HPDE6-E6E7 (cell line): Measurements from ENCODE around the gene NPIPA1.
"Not testable (repeated sequence)": the region's sequence is repeated elsewhere in the genome, so short reads cannot be mapped to it uniquely, and the experiment has no call there.

Source experiments
- DNase-seq: peaks from one replicate; pipeline ENCODE4 v3.0.0; 2011; ENCODE audit warnings: missing footprints; ENCODE audit errors: extremely low spot score

The NPIPA1 gene

DNA sequence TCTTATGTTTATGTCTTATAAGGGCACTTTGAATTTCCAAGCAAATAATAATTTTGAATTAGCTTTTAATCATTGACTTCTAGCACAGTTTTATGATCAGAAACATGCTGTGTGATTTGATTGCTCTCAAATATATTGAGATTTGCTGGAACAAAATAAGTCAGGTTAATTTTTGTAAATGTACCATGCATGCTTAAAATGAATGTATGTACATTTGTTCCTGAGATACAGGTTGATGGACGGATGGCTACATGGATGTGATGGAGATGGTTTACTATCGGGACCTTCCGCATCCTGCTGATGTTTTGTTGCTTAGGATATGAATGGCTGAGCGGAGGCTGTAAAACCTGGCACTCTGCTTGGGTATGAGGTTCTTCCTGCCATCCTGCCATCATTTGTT lies at the start of gene NPIPA1:
TSS of gene NPIPA1 (plus strand) at position 301 of the 400 bp plus-strand sequence. CDS start at position 301, 0 bp downstream.
- not testable (repeated sequence) for DNase-seq

DNA sequence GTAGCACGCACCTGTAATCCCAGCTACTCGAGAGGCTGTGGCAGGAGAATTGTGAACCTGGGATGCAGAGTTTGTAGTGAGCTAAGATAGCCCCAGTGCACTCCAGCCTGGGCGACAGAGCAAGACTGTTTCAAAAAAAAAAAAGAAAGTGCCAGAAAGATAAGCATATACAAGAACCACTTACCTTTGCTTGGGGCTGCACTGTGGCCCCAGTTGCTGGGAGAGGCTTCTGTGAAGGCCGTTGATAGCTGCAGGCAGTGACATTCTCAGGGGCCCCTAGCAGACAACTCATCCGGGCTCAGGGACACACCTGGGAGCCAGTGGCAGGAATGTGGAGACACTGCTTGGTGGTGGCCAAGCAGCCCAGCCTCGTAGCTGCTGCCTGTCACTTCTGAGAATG lies 45.1 kb upstream of the NPIPA1 start:
- DNase-seq = not testable (repeated sequence)

DNA sequence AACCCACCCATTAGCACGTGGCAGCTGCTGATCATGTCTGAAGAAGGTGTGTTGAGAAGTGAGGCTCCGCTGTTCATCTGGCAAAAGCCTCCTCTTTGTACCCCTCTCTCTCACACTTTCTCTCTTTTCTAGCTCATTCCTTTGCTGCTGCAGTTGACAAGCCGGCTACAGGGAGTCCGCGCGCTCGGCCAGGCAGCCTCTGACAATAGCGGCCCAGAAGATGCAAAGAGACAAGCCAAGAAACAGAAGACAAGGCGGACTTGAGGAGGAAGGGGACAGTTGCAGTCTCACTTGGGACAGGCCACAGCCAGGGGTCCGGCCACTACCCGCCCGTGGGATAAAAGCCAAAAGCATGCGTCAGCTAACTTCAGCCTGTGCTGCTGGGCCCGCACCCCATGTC lies 41.9 kb upstream of the NPIPA1 start:
- not testable (repeated sequence) for DNase-seq

DNA sequence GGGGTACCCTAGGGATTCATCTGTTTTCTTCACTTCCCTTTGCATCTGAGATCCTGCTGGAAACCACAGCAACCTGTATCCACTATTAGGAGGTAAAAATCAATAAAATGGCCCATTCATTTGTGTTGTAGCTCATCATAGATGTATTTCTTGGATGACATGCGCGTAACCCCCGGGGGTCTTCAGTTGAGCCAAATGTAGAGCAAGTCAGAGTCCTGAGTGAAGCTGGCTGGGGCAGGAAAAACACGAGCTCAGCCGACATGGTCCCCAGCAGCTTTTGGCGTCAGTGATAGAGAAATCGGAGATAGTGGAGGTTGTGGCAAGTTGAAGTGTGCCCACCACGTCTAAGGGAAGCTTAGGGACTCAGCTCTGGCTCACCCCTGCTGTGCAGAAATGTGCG lies 41.2 kb upstream of the NPIPA1 start:
- not testable (repeated sequence) for DNase-seq

DNA sequence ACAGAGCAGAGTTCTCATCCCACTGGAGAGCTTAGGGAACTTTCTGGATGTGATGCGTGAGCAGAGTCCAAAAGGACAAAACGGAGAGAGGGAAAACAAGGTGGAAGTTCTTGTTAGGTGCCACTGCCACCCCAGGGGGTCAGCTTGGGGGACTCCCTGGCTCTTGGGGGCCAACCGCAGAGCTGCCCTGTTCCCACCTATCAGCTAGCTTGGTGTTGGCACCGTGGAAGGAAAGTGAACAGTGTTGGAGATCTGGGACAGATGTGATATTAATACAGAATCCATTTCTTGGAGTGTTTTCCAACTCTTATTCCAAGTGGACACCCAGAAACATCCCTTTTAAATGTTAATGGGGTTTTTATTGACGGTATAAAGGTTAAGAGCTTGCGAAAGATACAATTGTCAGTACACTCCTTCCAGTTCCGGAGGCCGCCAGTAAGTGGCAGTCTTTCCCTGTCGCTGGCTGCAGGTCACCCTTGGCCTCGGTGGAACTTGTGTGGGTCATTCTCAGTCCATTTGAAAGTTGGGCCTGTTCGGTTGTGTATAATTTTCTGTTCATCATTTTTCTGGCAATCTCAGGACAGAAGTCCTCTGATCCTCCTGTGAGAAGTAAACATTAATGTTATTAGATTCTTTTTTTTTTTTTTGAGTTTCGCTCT lies 40.1 kb upstream of the NPIPA1 start:
- not testable (repeated sequence) for DNase-seq

DNA sequence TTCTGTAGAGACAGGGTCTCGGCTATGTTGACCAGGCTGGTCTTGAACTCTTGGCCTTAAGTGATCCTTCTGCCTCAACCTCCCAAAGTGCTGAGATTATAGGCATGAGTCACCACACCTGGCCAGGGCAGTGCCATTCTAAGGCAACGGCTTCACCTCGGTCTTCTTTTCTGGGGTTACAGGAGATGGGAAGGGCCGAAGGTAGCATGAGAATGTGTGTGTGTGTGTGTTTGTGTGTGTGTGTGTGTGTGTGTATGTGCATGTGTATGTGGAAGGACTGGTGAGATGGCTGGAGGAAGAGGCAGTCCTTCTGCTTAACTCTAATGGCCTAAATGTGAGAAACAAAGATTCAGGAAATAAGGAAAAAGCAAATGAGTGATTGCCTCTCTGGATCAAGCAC lies 39.1 kb upstream of the NPIPA1 start:
- not testable (repeated sequence) for DNase-seq

DNA sequence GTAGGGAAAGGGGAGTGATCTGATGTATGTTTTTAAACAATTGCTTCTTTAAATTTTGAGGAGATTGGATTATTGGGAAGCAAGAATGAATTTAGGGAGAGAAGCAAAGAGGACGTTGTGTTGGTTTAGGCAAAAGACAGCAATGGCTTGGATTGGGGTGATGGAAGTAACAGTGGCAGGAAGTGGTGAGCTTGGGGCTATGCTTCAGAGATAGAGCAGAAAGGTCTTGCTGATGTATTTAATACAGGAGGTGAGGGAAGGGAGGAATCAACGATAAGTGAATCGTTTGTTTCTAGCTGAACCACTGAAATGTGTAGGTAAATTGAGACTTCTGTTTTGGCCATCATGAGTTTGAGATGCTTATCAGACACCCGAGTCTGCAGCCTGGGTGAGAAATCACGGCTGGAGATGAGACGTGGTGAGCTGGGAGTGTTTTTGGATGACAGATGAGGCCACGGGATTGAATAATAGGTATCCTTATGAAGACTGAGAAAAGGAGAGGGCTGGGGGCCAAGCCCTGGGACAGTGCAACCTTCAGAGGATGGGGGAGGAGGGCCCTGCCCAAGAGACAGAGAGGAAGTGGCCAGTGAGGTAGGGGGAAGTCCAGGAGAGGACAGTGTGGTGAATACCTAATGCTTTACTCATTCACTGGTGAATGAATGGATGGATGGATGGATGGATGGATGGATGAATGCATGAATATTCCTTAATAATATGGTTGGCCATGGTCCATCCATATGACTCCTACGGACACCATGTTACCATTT lies 33.9 kb upstream of the NPIPA1 start:
- not testable (repeated sequence) for DNase-seq

DNA sequence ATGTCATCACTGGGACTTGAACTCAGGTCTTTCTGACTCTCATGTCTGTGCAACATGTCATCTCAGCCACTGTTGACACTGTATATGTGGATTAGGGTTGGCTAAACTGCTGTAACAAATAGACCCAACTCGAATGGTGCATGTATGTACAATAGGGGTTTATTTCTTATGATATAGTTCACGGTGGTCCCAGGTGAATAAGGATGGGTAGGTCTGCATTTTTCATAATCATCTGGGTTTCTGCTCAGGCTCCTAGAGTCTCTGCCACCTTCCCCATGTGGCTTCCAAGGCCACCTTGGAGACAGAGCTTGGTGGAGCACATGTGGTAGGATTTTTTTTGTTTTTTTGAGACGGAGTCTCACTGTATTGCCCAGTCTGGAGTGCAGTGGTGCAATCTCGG lies 27.5 kb upstream of the NPIPA1 start:
- DNase-seq = not testable (repeated sequence)

DNA sequence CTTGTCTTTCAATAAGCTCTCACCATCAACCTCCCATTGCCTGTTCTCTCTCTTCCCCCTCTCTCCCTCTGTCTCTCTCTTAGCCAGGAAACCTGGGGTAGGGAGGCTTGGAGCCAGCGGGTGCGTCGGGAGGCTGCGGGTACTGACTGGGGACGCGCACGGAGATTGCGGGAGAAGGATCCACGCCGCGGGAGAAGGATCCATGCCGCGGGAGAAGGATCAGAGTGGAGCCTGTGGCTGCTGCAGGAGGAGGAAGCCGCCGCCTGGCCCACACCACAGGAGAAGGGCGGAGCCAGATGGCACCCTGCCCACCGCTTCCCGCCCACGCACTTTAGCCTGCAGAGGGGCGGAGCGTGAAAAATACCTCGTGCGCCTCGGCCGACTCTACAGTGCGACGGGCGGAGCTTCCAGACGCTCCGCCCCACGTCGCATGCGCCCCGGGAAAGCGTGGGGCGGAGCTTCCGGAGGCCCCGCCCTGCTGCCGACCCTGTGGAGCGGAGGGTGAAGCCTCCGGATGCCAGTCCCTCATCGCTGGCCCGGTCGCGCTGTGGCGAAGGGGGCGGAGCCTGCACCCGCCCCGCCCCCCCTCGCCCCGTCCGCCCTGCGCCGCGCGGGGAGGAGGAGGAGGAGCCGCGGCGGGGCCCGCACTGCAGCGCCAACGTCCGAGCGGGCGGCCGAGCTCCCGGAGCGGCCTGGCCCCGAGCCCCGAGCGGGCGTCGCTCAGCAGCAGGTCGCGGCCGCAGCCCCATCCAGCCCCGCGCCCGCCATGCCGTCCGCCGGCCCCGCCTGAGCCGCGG lies 26.2 kb upstream of the NPIPA1 start:
- DNase-seq = not testable (repeated sequence)

DNA sequence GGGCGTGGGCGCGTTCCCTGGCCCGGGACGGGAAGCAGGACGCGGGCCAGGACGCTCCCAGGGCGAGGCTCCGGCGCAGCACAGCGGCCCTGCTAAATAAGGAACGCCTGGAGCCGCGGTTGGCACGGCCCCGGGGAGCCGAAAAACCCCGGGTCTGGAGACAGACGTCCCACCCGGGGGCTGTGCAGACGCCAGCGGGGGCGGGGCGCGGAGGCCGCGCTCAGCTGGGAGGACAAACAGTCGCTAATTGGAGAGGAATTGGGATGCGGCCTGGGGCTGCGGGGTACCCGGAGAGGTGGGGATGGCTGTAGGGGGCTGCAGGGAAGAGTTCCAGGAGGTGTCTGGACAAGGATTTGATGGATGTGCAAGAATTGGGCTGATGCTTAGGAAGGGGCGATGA lies 25.3 kb upstream of the NPIPA1 start:
- not testable (repeated sequence) for DNase-seq

DNA sequence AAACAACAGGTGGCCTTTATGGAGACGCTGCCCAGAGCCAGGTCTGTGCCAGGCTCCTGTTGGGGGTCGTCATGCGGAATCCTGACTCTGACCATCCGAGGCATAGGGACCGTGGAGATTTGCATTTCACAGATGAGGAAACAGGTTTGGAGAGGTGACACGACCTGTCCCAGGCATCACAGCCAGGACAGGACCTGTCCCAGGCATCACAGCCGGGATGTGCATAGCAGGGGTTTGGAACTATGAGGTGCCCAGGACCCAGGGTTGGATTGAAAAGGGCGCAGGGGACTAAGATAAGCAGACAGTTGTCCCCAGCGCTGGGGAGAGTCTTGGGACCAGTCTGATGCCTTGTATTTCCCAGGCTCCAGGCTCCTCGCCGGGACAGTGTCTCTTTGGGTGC lies 24.7 kb upstream of the NPIPA1 start:
- not testable (repeated sequence) for DNase-seq

DNA sequence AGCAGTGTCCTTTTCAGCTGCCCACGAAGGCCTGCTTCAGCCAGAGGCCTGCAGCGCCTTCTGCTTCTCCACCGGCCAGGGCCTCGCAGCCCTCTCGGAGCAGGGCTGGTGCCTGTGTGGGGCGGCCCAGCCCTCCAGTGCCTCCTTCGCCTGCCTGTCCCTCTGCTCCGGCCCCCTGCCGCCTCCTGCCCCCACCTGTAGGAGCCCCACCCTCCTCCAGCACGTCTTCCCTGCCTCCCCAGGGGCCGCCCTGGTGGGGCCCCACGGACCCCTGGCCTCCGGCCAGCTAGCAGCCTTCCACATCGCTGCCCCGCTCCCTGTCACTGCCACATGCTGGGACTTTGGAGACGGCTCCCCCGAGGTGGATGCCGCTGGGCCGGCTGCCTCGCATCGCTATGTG lies 18.7 kb upstream of the NPIPA1 start:
- not testable (repeated sequence) for DNase-seq

DNA sequence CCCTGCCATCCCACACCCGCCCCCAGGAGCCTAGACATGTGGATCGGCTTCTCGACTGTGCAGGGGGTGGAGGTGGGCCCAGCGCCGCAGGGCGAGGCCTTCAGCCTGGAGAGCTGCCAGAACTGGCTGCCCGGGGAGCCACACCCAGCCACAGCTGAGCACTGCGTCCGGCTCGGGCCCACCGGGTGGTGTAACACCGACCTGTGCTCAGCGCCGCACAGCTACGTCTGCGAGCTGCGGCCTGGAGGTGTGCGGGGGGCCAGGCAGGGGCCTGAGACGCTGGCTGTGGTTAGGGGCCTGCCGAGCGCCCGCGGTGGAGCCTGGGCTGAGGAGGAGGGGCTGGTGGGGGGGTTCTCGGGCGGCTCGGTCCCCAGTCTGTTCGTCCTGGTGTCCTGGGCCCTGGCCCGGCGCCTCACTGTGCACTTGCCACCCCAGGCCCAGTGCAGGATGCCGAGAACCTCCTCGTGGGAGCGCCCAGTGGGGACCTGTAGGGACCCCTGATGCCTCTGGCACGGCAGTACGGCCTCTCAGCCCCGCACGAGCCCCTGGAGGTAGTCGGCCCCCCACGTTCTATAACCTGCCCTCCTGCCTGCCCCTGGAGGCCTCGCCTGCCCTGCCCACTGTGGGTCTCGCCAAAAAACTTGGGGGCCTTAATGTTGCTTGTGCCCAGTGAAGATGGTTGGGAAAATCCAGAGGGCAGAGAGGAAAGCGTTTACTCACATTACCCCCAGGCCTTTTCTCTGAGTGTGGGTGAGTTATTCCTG lies 17.2 kb upstream of the NPIPA1 start:
- not testable (repeated sequence) for DNase-seq

DNA sequence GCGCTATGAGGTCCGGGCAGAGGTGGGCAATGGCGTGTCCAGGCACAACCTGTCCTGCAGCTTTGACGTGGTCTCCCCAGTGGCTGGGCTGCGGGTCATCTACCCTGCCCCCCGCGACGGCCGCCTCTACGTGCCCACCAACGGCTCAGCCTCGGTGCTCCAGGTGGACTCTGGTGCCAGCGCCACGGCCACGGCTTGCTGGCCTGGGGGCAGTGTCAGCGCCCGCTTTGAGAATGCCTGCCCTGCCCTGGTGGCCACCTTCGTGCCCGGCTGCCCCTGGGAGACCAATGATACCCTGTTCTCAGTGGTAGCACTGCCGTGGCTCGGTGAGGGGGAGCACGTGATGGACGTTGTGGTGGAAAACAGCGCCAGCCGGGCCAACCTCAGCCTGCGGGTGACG lies 15.0 kb upstream of the NPIPA1 start:
- not testable (repeated sequence) for DNase-seq

DNA sequence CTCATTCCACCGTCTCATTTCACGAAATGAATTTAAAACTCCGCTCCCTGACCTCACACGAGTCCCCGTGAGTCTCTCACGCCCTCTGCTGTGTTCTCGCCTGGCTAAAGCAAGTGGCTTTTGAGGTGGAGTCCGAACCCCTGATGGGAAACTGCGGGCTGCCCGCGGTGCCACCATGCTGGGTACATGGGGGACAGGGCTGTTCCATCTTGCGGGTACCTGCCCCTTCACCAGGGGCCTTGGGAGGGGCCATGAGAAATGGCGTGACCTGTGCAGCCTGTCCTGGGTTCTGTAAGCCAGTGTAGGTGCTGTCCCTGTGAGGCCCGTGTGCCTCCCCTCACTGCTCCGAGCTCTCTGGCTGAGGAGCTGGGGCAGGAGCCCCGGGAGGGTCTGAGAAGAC lies 14.3 kb upstream of the NPIPA1 start:
- not testable (repeated sequence) for DNase-seq

DNA sequence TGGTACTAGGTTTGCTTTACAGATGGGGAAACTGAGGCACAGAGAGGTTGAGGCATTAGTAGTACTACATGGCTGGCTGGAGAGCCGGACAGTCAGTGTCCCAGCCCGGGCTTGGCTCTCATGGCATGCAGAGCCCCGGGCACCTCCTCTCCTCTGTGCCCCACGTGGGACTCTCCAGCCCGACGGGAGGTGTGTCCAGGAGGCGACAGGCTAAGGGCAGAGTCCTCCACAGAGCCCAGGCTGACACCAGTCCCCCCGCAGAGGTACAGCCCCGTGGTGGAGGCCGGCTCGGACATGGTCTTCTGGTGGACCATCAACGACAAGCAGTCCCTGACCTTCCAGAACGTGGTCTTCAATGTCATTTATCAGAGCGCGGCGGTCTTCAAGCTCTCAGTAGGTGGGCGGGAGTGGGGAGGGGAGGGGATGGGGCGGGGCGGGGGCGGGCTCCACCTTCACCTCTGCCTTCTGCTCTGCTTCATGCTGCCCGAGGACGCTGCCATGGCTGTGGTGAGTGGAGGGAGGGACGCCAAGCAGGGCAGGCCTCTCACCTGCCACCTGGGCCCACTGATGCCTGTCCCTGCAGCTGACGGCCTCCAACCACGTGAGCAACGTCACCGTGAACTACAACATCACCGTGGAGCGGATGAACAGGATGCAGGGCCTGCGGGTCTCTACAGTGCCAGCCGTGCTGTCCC lies 13.7 kb upstream of the NPIPA1 start:
- not testable (repeated sequence) for DNase-seq

DNA sequence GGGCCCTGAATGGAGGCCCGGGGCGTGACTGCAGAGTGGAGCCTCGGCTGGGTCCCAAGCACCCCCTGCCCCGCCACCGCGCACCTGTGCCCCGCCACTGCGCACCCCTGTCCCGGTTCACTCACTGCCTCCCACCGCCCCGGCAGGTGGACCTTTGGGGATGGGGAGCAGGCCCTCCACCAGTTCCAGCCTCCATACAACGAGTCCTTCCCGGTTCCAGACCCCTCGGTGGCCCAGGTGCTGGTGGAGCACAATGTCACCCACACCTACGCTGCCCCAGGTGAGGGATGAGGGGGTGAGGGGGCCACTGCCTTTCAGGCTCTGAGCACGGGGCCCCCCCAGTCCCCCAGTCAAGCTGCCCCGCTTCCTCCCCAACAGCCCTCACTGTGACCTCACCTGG lies 12.9 kb upstream of the NPIPA1 start:
- DNase-seq = not testable (repeated sequence)

DNA sequence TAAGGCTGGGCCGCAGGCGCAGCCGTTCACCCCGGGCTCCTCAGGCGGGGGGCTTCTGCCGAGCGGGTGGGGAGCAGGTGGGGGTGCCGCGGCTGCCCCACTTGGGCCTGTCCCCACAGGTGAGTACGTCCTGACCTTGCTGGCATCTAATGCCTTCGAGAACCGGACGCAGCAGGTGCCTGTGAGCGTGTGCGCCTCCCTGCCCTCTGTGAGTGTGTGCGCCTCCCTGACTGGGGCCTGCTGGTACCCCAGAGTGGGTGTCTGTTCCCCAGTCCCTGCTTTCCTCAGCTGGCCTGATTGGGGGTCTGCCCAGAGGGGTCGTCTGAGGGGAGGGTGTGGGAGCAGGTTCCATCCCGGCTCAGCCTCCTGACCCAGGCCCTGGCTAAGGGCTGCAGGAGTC lies 12.3 kb upstream of the NPIPA1 start:
- not testable (repeated sequence) for DNase-seq

DNA sequence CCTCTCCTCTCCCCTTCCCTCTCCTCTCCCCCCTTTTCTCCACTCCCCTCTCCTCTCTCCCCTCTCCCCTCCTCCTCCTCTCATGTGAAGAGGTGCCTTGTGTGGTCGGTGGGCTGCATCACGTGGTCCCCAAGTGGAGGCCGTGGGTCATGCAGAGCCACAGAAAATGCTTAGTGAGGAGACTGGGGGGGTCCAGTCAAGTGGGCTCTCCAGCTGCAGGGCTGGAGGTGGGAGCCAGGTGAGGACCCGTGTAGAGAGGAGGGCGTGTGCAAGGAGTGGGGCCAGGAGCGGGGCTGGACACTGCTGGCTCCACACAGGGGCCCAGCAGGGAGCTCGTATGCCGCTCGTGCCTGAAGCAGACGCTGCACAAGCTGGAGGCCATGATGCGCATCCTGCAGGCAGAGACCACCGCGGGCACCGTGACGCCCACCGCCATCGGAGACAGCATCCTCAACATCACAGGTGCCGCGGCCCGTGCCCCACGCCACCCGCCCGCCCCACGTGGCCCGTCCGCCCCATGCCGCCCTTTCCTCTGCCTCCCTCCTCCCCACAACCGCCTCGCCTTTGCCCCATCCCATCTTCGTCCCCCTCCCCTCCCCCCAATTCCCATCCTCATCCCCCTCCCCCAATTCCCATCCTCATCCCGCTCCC lies 9.1 kb upstream of the NPIPA1 start:
- DNase-seq = not testable (repeated sequence)

DNA sequence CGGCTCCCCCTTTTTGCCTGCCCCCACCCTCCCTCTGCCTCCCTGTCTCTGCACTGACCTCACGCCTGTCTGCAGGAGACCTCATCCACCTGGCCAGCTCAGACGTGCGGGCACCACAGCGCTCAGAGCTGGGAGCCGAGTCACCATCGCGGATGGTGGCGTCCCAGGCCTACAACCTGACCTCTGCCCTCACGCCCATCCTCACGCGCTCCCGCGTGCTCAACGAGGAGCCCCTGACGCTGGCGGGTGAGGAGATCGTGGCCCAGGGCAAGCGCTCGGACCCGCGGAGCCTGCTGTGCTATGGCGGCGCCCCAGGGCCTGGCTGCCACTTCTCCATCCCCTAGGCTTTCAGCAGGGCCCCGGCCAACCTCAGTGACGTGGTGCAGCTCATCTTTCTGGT lies 8.1 kb upstream of the NPIPA1 start:
- DNase-seq = not testable (repeated sequence)
